A673 (cell line): ENCODE data around the gene SPRED3.

Experiments
- EZH2 ChIP-seq: fragments of 200-600 bp; sonication (generic); IDR thresholded peaks from 2 replicates; pipeline ENCODE4 v1.6.1; 2017; ENCODE audit warnings: borderline replicate concordance, low read depth, mild to moderate bottlenecking, mixed read lengths, antibody characterized with exemption, low read length; ENCODE audit not compliant: poor library complexity, severe bottlenecking
- TF ChIP-seq, protein P1 (sequence below): fragments of 300-800, 200-600 bp; sonication (generic); conservative IDR thresholded peaks from 2 replicates; pipeline ENCODE4 v1.5.1; 2017; ENCODE audit warnings: low read depth, mild to moderate bottlenecking, antibody characterized with exemption, low read length, moderate library complexity, mixed read lengths

DNA sequence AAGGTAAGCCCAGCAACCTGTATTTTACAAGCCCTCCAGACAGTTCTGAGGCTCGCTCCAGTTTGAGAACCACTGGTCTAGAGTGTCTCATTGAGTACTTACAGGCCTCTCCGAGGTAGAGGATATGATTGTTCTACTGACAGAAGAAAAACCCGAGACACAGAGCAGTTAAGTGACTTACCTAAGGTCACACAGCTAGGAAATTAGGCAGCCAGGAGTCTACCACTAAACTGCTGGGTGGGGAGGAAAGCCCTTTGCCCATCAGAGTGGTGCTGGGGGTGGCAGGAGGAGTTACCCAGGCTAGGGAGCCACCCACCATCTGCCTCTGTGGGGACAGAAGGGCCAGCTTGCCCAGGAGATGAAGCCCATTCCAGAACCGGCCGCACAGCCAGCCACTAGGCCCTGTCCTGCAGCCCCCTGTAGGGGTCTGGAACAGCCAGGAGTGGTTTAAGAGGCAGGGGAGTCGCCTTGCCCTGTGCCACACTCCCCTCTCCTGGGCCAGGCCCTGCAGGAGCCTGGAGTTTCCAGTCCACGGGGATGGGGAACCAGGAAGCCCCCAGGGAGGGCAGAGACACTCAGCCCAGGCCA lies 36.8 kb downstream of the SPRED3 start:
- TF ChIP-seq, protein P1, sequence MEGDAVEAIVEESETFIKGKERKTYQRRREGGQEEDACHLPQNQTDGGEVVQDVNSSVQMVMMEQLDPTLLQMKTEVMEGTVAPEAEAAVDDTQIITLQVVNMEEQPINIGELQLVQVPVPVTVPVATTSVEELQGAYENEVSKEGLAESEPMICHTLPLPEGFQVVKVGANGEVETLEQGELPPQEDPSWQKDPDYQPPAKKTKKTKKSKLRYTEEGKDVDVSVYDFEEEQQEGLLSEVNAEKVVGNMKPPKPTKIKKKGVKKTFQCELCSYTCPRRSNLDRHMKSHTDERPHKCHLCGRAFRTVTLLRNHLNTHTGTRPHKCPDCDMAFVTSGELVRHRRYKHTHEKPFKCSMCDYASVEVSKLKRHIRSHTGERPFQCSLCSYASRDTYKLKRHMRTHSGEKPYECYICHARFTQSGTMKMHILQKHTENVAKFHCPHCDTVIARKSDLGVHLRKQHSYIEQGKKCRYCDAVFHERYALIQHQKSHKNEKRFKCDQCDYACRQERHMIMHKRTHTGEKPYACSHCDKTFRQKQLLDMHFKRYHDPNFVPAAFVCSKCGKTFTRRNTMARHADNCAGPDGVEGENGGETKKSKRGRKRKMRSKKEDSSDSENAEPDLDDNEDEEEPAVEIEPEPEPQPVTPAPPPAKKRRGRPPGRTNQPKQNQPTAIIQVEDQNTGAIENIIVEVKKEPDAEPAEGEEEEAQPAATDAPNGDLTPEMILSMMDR, result no peak
- TF ChIP-seq EZH2, result no peak
